HG02642 (cell line): ENCODE measurements around the gene JSRP1.

Experiments
- ATAC-seq: cut with Tn5 transposase; IDR thresholded peaks from one replicate; pipeline ENCODE4 v1.9.1; 2021; ENCODE audit warnings: mild to moderate bottlenecking; ENCODE audit not compliant: unreplicated experiment, poor library complexity

The JSRP1 gene

GRCh38 chr19:2223391-2223790 is 32.8 kb downstream of the JSRP1 start:
- ATAC-seq: no peak

- ATAC-seq: no peak
Measured at GRCh38 chr19:2221918-2222317, 34.3 kb downstream of the JSRP1 start.

- no peak for ATAC-seq
Measured at GRCh38 chr19:2221250-2221831, 34.9 kb downstream of the JSRP1 start.

GRCh38 chr19:2219726-2220125 is 36.5 kb downstream of the JSRP1 start:
- ATAC-seq: no peak

GRCh38 chr19:2217591-2217990 is 38.6 kb downstream of the JSRP1 start:
- no peak for ATAC-seq

GRCh38 chr19:2216361-2217225 is 39.6 kb downstream of the JSRP1 start:
- ATAC-seq: no peak

GRCh38 chr19:2215281-2215751 is 40.9 kb downstream of the JSRP1 start:
- ATAC-seq: no peak

- ATAC-seq: no peak
Measured at GRCh38 chr19:2214251-2214650, 42.0 kb downstream of the JSRP1 start.

GRCh38 chr19:2213799-2214198 is 42.4 kb downstream of the JSRP1 start:
- no peak for ATAC-seq

GRCh38 chr19:2212861-2213711 is 43.1 kb downstream of the JSRP1 start:
- ATAC-seq: no peak

- ATAC-seq: no peak
Measured at GRCh38 chr19:2210987-2211740, 45.1 kb downstream of the JSRP1 start.

GRCh38 chr19:2210206-2210605 is 46.0 kb downstream of the JSRP1 start:
- ATAC-seq: no peak

GRCh38 chr19:2209408-2209807 is 46.8 kb downstream of the JSRP1 start:
- no peak for ATAC-seq

GRCh38 chr19:2208975-2209374 is 47.2 kb downstream of the JSRP1 start:
- ATAC-seq: no peak

- no peak for ATAC-seq
Measured at GRCh38 chr19:2207991-2208860, 48.0 kb downstream of the JSRP1 start.

GRCh38 chr19:2207008-2207407 is 49.2 kb downstream of the JSRP1 start:
- no peak for ATAC-seq

GRCh38 chr19:2202366-2202765 is 53.9 kb downstream of the JSRP1 start:
- ATAC-seq: no peak
